HG03135 (cell line): Measurements from ENCODE around the gene POP7.

ENCODE experiments used
- ATAC-seq: cut with Tn5 transposase; IDR thresholded peaks from one replicate; pipeline ENCODE4 v1.9.1; 2021; ENCODE audit warnings: mild to moderate bottlenecking, moderate library complexity; ENCODE audit not compliant: unreplicated experiment

POP7 gene

DNA sequence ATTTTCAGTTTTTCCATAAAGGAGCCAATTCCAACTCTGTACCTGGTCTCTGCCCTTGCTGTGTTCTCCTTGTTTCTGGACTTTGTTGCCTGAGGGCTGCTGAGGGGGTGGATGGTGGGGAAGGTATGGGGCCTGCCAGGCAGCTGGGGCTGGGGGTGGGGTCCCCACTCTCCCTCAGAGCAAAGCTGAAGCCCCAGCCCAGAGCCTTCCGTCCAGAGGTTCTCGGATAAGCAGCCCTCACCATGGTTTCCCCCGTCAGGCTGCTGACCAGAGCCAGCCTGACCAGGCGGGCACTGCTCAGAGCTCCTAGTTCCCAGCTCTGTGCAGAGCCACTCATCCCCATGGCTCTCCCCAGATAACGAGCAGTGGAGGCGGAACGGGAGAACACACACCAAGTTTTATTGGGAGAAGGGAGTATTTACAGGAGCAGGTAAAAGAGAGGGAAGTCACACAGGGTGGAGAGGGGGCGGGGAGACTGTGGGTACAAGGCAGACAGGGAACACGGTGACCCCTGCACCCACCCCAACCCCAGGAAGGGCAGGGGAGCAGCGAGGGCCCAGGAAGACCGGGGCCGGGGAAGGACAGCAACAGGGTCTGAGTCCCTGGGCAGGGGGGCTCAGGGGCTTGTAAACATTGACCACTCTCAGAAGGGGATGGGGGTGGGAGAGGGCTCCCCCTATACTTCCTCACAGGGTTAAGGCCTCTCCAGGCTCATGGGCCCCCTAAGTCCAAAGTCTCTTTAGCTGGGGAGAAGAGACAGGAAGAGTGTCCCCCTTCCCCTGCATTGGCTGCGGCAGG, 26.6 kb upstream of the POP7 start:
- no peak for ATAC-seq

DNA sequence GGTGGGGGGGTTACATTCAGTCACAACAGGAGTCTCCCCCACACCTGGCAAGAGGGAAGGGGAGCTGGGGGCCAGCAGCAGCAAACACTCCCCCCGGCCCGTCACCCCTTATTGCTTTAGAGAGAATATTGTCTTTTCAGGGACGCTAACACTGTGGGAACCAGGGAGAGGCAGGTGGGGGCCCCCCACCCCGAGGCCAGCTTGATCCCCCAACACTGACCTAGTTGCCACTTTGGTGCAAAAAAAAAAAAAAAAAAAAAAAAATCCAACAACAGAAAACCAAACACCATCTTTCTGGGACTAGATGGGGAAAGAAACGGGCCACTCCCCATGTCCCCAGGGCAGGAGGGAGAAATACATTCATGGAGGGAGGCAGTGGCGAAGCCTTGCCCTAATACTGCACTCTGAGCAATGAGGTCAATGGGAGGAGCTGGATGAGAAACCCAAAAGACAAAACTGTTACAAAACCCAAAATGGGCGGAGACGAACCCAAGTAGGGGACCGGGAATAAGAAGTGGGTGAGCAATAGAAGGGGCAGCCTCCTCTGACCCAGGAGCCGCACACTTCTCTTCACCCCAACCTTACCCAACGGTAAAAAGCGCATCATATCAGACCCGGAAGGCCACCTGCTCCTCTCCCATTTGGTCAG, 25.9 kb upstream of the POP7 start:
- no peak for ATAC-seq

DNA sequence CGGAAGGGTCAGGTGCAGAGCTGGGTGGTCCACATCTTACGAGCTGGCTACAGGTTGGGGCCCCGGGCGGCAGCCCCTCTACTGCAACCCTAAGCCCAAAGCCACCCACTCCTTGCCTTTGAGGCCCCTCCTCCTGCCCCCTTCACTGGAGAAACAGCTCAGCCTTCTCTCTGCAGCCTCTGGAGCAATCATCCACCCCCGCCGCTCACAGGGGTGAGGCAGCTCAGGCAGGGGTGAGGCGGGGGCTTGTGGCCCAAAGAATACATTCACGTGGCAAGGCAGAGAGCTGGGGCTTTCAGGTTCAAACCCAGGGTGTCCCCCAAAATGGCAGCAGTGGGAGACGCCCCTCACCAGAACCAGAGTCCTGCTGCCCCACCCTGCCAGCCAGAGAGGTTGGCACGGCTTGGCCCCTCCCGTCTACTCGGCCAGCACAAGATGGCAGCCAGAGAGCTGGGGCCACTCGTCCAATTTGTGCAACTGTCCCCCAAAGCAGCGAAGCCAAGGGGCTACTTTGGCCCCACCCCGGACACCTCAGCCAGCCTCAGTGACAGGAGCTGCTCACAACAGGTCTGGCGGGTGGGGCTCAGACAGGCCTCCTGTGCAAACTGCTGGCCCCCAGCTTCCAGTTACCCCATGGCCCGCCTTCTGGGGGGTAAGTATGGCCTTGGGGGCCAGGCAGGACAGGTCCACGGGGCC, 25.2 kb upstream of the POP7 start:
- no peak for ATAC-seq

DNA sequence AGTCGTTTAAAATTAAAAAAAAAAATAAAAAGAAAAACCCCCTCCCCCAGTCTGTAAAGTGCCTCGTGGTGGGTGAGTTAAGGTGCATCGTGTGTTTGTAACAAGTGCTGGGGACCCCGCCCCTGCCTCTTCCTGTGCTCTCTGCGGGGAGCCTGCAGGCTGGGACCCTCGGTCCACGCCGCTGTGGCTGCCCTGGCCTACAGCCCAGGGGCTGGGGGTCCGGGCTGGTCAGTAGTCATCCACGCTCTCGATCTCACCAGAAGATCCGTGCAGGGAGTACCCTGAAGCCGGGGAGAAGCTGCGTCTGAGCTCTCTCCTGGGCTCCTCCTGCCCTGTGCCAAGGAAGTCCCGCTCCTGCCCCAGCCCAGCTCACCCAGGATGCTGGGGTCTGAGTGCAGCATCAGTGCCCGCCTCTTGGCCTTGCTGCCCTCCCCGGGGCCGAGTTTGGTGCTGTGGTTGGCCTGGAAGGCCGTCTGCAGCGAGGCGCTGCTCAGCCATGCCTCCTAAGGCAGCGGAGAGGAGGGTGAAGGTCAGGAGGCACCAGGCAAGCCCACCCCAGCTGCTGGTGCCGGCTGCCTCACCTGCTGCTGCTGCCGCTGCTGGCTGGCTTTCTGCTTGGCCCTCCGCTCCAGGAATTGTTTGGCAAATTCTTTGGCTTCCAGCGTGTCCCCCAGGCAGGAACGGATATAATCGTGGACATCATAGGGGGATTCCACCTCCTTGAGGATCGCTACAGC, 24.3 kb upstream of the POP7 start:
- ATAC-seq: no peak

DNA sequence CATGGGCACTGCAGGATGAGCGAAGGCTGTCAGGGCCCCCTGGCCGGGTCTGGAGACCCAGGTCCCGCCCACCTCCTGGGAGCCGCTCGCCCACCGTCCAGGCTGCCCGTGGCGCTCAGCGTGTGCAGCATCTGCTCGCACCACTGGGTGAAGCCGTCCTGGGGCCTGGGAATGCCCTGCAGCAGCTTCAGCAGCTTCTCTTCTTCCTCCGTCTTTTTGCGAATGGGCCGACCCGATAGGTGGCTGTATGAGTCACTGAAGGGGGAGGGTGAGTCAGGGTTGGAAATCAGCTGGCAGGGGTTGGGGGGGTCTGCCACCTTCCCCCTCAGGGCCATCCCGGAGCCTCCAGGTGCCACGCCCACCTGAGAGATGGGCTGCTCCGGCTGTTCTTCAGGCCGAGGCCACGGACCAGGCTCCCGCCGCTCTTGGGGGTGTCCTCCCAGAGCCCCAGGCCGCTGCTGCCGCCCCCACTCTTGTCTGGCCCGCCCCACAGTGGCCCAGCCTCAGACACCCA, 23.6 kb upstream of the POP7 start:
- ATAC-seq: no peak

DNA sequence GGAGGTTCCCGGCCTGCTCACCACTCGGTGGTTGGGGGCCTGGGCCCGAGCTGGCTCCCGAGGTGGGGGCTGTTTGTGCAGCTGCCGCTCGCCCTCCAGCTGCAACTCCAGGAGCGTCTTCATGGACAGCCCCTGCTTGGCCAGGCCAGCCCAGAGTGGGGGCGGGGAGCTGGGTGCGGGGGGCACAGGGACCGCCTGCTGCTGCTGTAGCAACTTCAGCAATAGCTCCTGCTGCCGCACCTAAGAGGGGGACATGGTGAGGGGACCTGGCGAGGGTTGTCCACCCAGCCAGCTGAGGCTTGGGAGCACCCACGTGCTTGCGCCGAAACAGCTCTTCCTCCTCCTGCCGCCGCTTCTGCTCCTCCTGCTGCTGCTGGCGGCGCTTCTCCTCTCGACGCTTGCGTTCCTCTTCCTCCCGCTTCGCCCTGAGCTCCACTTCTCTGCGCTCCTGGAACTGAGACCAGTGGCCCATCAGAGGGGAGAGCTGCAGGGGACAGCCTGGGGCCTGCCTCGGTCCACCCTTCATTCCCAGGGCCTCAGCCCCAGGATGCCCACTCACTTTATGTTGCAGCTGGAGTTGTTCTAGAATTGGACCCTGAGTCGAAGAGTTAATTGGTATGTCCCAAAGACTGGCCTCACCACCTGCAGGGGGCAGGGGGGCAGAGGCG, 22.8 kb upstream of the POP7 start:
- no peak for ATAC-seq

DNA sequence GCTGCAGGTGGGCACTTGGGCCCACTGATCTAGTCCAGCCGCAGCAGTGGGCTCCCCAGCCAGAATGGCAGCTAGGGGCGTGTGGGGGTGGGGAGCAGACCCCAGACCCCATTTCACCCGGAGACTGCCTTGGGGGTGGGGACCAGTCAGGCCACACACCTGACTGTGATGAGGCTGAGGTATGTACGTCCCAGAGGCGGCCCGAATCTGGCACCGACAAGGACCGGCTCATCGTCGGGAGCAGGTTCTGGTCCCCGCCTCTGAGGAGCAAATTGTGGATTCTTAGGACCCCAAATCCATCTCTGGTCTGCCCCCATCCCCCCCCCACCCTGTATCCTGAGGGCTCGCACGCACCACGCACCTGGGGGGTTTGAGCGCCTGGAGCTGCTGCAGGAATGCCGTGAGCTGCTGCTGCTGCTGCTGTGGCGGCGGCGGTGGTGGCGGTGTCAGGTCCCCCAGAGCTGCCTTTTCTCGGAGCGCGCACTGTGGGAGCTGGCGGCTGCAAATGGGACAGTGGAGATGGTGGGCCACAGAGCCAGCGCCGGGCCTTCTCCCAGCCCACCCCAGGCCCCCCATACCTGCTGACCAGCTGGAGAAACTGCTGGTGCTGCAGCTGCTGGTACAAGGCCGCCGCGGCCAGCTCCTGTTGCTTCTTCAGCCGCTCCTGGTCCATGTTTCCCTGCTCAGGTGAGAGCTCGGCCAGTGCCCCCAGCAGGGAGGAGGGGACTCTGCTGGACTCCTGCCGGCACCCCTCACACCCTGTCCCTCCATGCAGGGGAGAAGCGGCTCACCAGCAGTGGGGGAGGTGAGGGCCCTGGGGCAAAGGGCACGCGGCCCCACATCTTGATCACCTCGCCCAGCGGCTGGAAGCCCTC, 22.0 kb upstream of the POP7 start:
- no peak for ATAC-seq

DNA sequence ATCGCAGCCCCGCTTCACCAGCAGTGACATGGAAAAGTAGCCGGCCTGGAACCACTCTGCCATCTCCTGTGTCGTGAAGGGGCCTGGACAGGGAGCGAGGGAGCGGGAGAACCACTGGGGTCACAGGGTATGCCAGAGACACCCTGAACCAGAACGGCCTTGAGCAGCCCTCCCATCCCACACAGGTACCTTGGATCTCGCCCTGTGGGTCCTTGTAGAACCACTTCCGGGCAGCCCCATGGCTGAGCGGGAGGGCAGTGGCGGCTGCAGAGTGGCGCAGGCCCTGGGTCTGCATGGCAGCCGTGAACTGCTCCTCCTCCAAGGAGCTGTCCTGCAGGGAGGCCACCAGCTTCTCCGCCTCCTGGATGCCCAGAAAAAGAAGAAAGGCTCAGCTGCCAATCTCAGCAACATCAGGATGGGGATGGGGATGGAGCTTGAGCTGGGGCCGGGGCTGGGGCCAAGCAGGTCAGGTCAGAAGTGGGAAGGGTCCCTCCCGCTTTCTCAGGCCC, 21.3 kb upstream of the POP7 start:
- no peak for ATAC-seq

DNA sequence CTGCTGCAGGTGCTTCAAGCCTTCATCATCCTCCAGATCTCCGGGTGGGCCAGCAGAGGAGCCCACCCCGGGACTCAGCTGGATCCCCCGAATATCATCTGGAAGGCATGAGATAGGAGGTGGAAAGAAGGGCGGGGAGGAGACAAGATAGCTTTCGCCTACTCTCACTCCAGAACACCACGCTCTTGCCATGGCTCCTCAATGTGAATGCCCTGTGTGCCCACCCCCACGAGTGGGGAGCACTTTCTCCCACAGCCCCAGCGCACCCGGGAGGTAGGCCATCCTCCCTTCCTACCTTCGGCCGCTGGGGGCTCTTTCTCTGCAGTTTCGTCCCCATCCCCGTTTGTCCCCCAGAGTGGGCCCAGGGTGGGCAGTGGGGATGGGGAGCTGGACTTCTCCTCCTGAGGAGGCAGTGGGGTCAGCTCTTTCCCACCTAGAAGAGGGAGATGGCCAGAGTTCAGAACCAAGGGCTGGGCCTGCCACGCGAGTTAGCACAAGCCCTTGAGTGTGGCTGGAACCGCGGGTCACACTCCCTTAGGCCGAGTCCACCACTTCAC, 20.8 kb upstream of the POP7 start:
- ATAC-seq: no peak

DNA sequence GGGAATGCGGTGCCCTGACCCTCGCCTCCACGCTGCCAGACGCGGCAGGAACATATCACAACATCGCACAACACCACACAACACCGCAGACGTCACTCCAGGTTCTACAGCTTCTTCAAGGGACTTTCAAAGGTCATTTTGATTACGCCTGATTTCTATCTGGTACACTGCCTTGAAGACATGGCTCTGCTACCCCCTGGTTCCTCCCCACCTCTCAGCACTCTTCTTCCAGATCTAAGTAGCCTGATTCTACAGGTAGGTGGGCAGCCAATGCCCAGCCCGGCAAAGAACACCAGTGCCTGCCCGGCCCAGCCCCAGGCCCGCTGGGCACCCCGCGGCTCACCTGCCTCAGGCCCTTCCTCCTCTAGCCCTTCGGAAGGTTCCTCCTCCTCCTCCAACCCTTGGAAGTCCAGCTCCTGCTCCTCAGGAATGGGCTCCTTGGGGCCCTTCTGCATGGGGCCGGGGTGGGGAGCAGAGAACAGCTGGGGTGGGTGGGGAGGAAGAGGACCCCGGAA, 20.2 kb upstream of the POP7 start:
- ATAC-seq: no peak

DNA sequence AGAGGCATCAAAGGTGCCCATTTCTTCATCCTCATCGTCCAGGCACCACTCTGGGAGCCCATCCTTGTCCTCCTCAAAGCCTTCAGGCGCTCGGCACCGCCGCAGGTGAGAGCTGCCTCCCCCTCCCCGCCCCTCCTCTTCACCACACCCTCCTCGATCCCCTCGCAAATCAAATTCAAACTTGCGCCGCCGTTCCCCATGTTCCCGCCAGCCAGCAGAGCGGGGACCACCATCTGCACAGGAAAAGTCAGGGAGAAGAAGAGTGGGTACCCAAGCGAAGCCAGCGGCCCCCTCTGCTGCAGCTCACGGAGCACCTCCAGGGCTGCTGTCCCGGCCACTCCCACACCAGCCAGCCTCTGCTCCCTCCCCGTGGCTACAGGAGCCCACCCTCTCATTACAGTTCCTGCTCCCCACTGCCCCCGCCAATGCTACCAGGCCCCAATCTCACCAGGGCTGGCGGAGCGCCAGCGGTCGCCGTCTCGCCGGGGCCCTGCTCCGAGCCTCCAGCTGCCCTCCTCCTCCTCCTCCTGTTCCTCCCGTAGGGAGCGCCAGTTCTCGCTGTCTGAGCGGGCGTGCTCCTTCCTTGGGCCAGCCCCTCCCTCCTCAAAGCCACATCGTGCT, 19.6 kb upstream of the POP7 start:
- ATAC-seq: no peak

DNA sequence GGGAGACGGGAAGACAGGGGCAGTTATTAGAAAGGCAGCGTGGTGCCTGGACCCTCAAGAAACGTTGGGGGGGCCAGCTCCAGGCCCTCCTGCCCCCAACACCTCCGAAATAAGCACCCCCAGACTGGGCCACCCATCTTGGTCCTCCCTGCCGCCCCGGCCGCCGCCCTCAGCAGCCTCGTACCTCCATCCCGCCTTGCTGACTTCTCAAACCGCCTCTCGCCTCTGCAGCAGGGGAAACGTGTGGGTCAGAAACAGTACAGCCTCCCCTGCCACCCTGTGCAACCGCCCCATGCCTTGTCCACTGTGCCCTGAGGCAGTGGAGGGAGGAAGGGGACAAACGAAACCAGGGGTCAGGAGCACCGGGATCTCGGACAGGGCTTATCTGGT, 19.1 kb upstream of the POP7 start:
- ATAC-seq: no peak

DNA sequence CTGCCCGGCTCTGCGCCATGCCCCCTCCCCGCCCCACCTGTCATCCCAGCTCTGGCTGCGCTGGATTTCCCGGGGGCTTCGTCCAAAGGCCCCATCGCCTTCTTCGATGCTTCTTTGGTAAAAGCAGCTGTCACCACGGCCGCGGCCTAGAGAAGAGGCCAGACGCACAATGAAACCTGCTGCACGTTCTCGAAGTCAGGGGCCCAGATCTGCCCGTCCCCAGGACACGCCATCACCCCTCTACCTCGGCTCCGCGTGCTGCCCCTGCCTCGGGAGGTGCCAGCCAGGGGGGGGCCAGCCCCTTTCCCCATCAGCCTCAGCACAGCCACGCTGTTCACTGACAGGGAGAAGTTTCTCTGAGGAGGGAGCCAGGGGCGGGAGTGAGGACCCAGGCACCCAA, 18.7 kb upstream of the POP7 start:
- no peak for ATAC-seq

DNA sequence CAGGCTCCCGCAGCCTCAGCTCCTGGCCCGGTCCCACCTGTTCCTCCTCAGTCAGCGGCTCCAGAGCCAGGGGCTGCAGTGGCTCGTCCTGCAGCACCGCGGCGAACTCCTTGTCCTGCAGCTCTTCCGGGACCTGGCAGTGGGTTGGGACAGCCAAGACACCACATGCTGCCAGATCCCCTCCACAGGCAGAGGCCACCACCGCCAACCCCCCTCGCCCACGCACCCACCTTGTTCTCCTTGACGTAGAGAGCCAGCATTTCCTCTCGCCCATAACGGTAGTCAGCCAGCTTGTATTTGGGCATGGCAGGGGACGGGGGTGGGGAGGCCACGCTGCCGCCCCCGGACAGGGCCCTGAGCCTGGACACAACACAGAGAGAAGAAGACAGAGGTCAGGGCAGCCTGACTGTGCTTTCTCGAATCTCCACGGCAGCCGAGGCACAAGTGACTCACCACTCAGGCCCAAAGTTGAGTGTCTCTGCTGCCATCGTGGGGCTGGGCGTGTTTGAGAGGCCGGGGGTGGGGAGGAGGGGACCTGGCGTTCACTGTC, 18.1 kb upstream of the POP7 start:
- no peak for ATAC-seq

DNA sequence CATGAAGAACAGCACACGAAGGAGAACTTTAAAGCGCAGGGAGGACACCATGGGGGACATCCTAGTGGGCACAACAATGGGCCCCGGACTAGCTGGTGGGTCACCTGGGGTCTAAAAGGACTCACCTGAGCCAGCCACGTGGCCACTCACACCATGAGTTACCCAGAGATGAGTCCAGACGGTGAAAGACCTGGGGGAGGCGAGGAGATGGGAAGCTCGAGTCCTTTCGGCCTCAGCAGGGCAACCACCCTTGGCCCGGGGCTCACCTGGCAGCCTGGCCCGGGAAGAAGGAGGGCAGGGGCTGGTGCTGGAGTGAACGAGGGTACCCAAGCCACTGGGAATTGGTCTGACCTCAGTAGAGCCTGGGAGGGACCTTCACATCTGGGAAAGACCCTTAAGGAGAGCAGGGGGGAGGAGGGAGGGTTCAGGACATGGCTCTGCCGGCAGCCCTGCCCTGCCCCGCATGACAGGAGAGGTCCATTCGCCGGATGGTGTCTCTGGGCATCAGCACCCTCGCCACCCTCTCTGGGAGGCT, 17.5 kb upstream of the POP7 start:
- no peak for ATAC-seq

DNA sequence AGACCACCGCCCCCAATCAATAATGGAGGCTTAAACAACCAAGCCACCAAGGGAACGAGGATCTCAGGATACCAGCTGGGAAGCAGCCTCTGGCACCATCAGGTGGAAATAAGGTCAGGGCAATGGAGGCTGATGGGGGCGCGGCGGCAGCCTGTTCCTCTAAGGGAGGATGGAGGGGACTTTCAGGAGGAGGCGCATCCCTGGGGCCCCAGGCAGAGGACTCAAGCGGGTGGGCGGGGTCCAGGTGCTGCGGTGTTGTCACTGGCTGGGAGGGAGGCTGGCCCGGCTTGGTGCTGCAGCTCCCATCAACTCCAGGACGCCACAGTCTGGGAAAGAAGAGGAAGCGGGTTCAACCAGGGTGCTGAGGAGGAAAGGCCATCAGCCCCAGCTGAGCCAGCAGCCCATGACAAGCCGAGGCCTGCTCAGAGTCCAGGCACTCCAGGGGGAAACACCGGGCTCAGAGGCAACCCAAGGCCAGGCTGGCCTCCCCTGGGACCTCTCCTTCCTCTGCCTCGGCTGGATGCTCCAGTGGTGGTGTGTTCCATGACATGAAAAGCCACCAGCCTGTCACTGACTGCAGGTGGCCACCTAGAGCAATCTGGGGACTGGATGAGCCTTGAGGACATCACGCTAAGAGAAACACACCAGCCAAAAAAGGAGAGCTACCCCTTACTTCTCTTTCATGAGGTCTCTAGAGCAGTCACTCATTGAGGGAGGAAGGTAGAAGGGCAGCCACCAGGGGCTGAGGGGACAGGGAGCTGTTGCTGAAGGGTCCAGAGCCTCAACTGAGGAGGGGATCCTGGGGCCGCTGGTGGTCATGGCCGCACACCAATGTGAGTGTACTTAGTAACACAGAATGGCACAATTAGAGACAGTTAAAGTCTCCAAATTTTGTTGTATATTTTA, 16.4 kb upstream of the POP7 start:
- no peak for ATAC-seq
